Measurements from ENCODE around the gene NGEF. TPM values are rescaled to one million over a fixed set of nuclear protein-coding genes. Genes with fewer than 3 reads are reported as not detected.

Gene NGEF
- total RNA-seq, 4 donors from 2014 or later: 46.1 to 105 (median 68.8) TPM

GRCh38 chr2:232983669-232984140 is 29.4 kb downstream of the NGEF start:
- H3K9me3 ChIP-seq: no peaks in the 10 kb centered on the region
- H3K27me3 ChIP-seq: peaks cover 5% of the 10 kb centered on the region
- no peak for DNase-seq
- 56 to 71% methylated on average over 4 to 11 of the region's 11 CpGs for WGBS, 2 donors (ENCODE audit: low coverage in 1 of 2)
- in situ Hi-C loops (cut with MboI; ENCODE audit: low pct_ligation_motif_present in 1 of 4, low pct_unique_long_range_greater_than_20kb in 1 of 4, low sequenced_read_pairs in 3 of 4): no loop called here
- H3K36me3 ChIP-seq: peaks cover 0 to 2% (median 0%) of the 10 kb centered on the region in 4 donors
- TF ChIP-seq POLR2A (IDR thresholded peaks at IDR 0.05) (no peak), POLR2AphosphoS5 (IDR thresholded peaks at IDR 0.05) (no peak), EP300 (IDR thresholded peaks at IDR 0.05; ENCODE audit: low read depth) (no peak), CTCF (IDR thresholded peaks at IDR 0.05) (no peak)
- H3K27ac ChIP-seq: no peak overlapping the region
- H3K4me1 ChIP-seq: peaks cover 16 to 43% (median 23%) of the 10 kb centered on the region in 4 donors
- no peak overlapping the region for H3K4me3 ChIP-seq
- intact Hi-C loops (cut with DNase I; ENCODE audit: low total_unique reads): no loop called here

- H3K27ac ChIP-seq: no peak overlapping the region
- in situ Hi-C loops (cut with MboI; ENCODE audit: low pct_ligation_motif_present in 1 of 4, low pct_unique_long_range_greater_than_20kb in 1 of 4, low sequenced_read_pairs in 3 of 4): no loop called here
- no peaks in the 10 kb centered on the region for H3K9me3 ChIP-seq
- no peak overlapping the region for H3K4me3 ChIP-seq
- no peak for DNase-seq
- intact Hi-C loops (cut with DNase I; ENCODE audit: low total_unique reads): no loop called here
- H3K4me1 ChIP-seq: peaks cover 10 to 37% (median 19%) of the 10 kb centered on the region in 4 donors
- peaks cover 0 to 2% (median 0%) of the 10 kb centered on the region in 4 donors for H3K36me3 ChIP-seq
- TF ChIP-seq CTCF (IDR thresholded peaks at IDR 0.05) (no peak), EP300 (IDR thresholded peaks at IDR 0.05; ENCODE audit: low read depth) (no peak), POLR2A (IDR thresholded peaks at IDR 0.05) (no peak), POLR2AphosphoS5 (IDR thresholded peaks at IDR 0.05) (no peak)
- WGBS, 2 donors (ENCODE audit: low coverage in 1 of 2): 63 to 82% methylated on average over 3 to 15 of the region's 15 CpGs
- H3K27me3 ChIP-seq: peaks cover 5% of the 10 kb centered on the region
Measured at GRCh38 chr2:232982926-232983668, 30.0 kb downstream of the NGEF start.

GRCh38 chr2:232981767-232982360 is 31.2 kb downstream of the NGEF start:
- WGBS, 2 donors (ENCODE audit: low coverage in 1 of 2): 61% methylated on average over 5 of the region's 5 CpGs; no CpG with 5 or more reads in 1 of the 2 donors
- peak in 1 of 5 experiments; percentile 54 for TF ChIP-seq CTCF (IDR thresholded peaks at IDR 0.05)
- no peak for TF ChIP-seq POLR2AphosphoS5 (IDR thresholded peaks at IDR 0.05)
- TF ChIP-seq EP300 (IDR thresholded peaks at IDR 0.05; ENCODE audit: low read depth): no peak
- no peak for DNase-seq
- Histone ChIP-seq H3K27me3 (peaks cover 5% of the 10 kb centered on the region), H3K9me3 (no peaks in the 10 kb centered on the region), H3K4me3 (no peak overlapping the region), H3K27ac (peak overlapping the region; percentile 65 to 80 (median 76)), H3K4me1 (peaks cover 10 to 28% (median 19%) of the 10 kb centered on the region in 4 donors), H3K36me3 (peaks cover 0 to 2% (median 0%) of the 10 kb centered on the region in 4 donors)
- intact Hi-C loops (cut with DNase I; ENCODE audit: low total_unique reads) (no loop called here), in situ Hi-C loops (cut with MboI; ENCODE audit: low pct_ligation_motif_present in 1 of 4, low pct_unique_long_range_greater_than_20kb in 1 of 4, low sequenced_read_pairs in 3 of 4) (no loop called here)

- Histone ChIP-seq H3K36me3 (peaks cover 0 to 1% (median 0%) of the 10 kb centered on the region in 4 donors), H3K27ac (peak overlapping the region; percentile 65 to 80 (median 76)), H3K9me3 (no peaks in the 10 kb centered on the region), H3K4me3 (no peak overlapping the region), H3K4me1 (peaks cover 10 to 28% (median 19%) of the 10 kb centered on the region in 4 donors), H3K27me3 (peaks cover 5% of the 10 kb centered on the region)
- WGBS, 2 donors (ENCODE audit: low coverage in 1 of 2): 47 to 50% methylated on average over 2 to 7 of the region's 7 CpGs
- peak; percentile 87 for DNase-seq
- in situ Hi-C loops (cut with MboI; ENCODE audit: low pct_ligation_motif_present in 1 of 4, low pct_unique_long_range_greater_than_20kb in 1 of 4, low sequenced_read_pairs in 3 of 4) (no loop called here), intact Hi-C loops (cut with DNase I; ENCODE audit: low total_unique reads) (no loop called here)
- TF ChIP-seq POLR2A (IDR thresholded peaks at IDR 0.05): no peak
- TF ChIP-seq POLR2AphosphoS5 (IDR thresholded peaks at IDR 0.05): peak in 1 of 3 donors; percentile 18
Measured at GRCh38 chr2:232981356-232981755, 31.7 kb downstream of the NGEF start.

Data from transverse colon (tissue), 4 donors.